ENCODE results near the gene DNAJB6. TPM values are rescaled to one million over a fixed set of nuclear protein-coding genes. Genes with fewer than 3 reads are reported as not detected.

Gene DNAJB6
- total and polyA plus RNA-seq, 7 donors: 71.5 to 145 (median 120) TPM

DNA sequence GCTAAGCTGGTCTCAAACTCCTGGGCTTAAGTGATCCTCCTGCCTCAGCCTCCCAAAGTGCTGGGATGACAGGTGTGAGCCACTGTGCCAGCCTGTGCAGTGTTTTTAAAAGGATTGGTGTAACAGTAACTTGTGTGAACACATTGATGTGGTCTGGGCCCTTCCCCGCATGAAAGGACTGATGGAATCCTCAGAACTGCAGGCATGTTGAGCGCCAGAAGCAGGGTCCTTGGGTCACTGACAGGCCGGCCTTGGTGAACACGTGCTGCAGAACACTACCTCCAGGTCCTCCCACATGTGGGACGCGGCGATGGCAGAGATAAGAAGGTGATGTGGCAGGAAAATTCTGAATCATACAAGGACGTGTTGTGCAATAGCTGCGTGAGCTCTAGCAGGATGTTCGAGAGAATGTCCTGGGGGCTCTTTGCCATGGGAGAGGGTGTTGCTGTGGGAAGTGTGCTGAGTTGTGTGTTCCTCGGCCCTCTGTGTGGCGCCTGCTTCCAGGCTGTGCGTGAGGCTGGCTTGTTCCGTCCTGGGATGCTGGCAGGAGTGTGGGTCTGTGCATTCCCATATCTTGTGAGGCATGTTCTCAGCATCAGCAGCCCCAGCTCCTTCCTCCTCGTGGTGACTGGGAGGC lies 68.2 kb downstream of the DNAJB6 start:
- H3K36me3 ChIP-seq: peaks cover 0 to 59% (median 21%) of the 10 kb centered on the region in 4 donors
- no peaks in the 10 kb centered on the region for H3K27me3 ChIP-seq
- no peak for TF ChIP-seq EP300 (IDR thresholded peaks at IDR 0.05)
- TF ChIP-seq, protein P1, sequence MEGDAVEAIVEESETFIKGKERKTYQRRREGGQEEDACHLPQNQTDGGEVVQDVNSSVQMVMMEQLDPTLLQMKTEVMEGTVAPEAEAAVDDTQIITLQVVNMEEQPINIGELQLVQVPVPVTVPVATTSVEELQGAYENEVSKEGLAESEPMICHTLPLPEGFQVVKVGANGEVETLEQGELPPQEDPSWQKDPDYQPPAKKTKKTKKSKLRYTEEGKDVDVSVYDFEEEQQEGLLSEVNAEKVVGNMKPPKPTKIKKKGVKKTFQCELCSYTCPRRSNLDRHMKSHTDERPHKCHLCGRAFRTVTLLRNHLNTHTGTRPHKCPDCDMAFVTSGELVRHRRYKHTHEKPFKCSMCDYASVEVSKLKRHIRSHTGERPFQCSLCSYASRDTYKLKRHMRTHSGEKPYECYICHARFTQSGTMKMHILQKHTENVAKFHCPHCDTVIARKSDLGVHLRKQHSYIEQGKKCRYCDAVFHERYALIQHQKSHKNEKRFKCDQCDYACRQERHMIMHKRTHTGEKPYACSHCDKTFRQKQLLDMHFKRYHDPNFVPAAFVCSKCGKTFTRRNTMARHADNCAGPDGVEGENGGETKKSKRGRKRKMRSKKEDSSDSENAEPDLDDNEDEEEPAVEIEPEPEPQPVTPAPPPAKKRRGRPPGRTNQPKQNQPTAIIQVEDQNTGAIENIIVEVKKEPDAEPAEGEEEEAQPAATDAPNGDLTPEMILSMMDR (IDR thresholded peaks at IDR 0.05): no peak
- no peak overlapping the region for H3K4me3 ChIP-seq
- WGBS, 2 donors: 69 to 83% methylated on average over 15 of the region's 15 CpGs
- DNase-seq: peak; percentile 42
- no peaks in the 10 kb centered on the region for H3K9me3 ChIP-seq
- H3K27ac ChIP-seq: no peak overlapping the region
- H3K4me1 ChIP-seq: no peaks in the 10 kb centered on the region
- intact Hi-C loops (cut with DNase I): no loop called here

DNA sequence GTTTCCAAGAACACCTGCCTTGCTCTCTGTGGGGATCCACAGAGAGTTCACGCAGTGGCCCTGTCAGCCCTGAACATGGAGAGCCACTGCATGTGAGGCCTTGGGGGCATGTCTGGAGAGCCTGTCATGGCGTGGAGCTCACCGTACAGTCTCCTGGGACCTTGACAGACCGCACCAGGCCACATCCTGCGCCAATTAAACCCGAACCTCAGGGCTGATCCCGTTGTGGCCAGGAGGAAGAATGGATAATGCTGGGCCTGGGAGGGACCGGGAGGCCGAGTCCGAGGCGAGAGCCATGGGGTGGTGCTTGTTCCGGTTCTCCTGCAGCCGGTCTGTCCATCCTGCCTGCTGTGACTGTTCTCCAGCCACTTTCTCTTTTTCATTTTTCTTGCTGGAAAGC lies 68.7 kb downstream of the DNAJB6 start:
- H3K4me3 ChIP-seq: no peak overlapping the region
- intact Hi-C loops (cut with DNase I): no loop called here

GRCh38 chr7:157405914-157406810 lies 69.4 kb downstream of the DNAJB6 start:
- H3K27ac ChIP-seq: no peak overlapping the region

More for the DNA sequence above, 68.7 kb downstream of the DNAJB6 start:
- Histone ChIP-seq H3K36me3 (peaks cover 5 to 62% (median 26%) of the 10 kb centered on the region in 4 donors), H3K9me3 (no peaks in the 10 kb centered on the region), H3K27me3 (no peaks in the 10 kb centered on the region), H3K4me1 (no peaks in the 10 kb centered on the region), H3K27ac (no peak overlapping the region)
- peak; percentile 28 for DNase-seq
- WGBS, 2 donors: 94 to 95% methylated on average over 13 of the region's 13 CpGs
- TF ChIP-seq POLR2A (IDR thresholded peaks at IDR 0.05) (no peak), EP300 (IDR thresholded peaks at IDR 0.05) (no peak), POLR2AphosphoS5 (IDR thresholded peaks at IDR 0.05) (no peak)
- TF ChIP-seq, protein P1 (IDR thresholded peaks at IDR 0.05): no peak

DNA sequence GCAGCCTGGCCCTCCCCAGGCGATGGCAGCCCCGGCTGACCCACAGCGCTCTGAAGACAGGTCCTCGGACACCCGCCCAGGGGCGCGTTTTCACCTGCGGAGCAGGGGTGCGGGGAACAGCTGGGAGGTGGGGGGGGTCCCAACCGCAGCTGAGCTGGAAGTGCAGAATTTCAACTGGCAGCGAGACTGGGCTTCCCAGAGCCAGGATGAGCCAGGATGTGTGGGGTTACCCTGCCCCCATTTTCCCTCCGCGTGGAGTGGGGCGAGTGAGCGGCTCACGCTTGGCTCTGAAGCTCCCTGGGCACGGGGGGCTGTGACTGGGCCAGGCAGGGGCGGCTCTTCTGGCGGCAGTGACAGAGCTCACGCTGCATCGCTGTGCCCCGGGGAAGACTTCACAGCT lies 70.2 kb downstream of the DNAJB6 start:
- Histone ChIP-seq H3K4me1 (no peaks in the 10 kb centered on the region), H3K4me3 (no peak overlapping the region), H3K36me3 (peaks cover 10 to 71% (median 26%) of the 10 kb centered on the region in 4 donors), H3K27ac (no peak overlapping the region), H3K9me3 (no peaks in the 10 kb centered on the region), H3K27me3 (no peaks in the 10 kb centered on the region)
- no peak for TF ChIP-seq POLR2A (IDR thresholded peaks at IDR 0.05)
- no peak for TF ChIP-seq EP300 (IDR thresholded peaks at IDR 0.05)
- TF ChIP-seq, protein P1 (IDR thresholded peaks at IDR 0.05): no peak
- TF ChIP-seq POLR2AphosphoS5 (IDR thresholded peaks at IDR 0.05): no peak
- intact Hi-C loops (cut with DNase I): no loop called here
- DNase-seq: no peak
- WGBS, 2 donors: 96 to 98% methylated on average over 22 of the region's 22 CpGs

More at GRCh38 chr7:157405914-157406810, 69.4 kb downstream of the DNAJB6 start:
- TF ChIP-seq POLR2A (IDR thresholded peaks at IDR 0.05) (no peak), EP300 (IDR thresholded peaks at IDR 0.05) (no peak)
- no peak overlapping the region for H3K4me3 ChIP-seq
- intact Hi-C loops (cut with DNase I): no loop called here
- H3K27me3 ChIP-seq: no peaks in the 10 kb centered on the region
- peaks cover 10 to 69% (median 27%) of the 10 kb centered on the region in 4 donors for H3K36me3 ChIP-seq
- no peaks in the 10 kb centered on the region for H3K9me3 ChIP-seq
- no peaks in the 10 kb centered on the region for H3K4me1 ChIP-seq
- WGBS, 2 donors: 90 to 93% methylated on average over 32 of the region's 32 CpGs
- peak; percentile 55 for DNase-seq
